ENCODE data around the gene DDX10.

Gene DDX10

DNA sequence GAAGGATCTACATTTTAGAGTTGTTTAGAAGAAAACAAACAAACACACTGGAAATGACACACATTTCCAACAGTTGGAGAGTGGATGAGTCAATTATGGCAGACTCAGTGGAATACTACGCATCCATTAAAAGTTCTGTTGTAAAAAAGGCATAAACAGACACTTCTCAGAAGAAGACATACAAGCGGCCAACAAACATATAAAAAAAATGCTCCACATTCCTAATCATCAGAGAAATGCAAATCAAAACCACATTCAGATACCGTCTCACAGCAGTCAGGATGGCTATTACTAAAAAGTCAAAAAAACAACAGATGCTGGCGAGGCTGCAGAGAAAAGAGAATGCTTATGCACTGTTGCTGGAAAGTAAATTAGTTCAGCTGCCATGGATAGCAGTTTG lies 298.2 kb downstream of the DDX10 start:
- H3K27ac ChIP-seq, result no peak overlapping the region
- H3K27me3 ChIP-seq, result no peaks in the 10 kb centered on the region
- peaks cover 4 to 6% of the 10 kb centered on the region in 2 experiments for H3K4me1 ChIP-seq (ENCODE audit: control insufficient read depth in 1 of 2, insufficient read depth in 1 of 2, low read depth in 1 of 2, low read length in 1 of 2)
- no peak overlapping the region for H3K4me3 ChIP-seq (ENCODE audit: low read depth in 1 of 2, low read length in 1 of 2)
- H3K36me3 ChIP-seq, result no peaks in the 10 kb centered on the region
- TF ChIP-seq, protein P1, sequence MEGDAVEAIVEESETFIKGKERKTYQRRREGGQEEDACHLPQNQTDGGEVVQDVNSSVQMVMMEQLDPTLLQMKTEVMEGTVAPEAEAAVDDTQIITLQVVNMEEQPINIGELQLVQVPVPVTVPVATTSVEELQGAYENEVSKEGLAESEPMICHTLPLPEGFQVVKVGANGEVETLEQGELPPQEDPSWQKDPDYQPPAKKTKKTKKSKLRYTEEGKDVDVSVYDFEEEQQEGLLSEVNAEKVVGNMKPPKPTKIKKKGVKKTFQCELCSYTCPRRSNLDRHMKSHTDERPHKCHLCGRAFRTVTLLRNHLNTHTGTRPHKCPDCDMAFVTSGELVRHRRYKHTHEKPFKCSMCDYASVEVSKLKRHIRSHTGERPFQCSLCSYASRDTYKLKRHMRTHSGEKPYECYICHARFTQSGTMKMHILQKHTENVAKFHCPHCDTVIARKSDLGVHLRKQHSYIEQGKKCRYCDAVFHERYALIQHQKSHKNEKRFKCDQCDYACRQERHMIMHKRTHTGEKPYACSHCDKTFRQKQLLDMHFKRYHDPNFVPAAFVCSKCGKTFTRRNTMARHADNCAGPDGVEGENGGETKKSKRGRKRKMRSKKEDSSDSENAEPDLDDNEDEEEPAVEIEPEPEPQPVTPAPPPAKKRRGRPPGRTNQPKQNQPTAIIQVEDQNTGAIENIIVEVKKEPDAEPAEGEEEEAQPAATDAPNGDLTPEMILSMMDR (IDR thresholded peaks at IDR 0.05), result no peak
- H3K9me3 ChIP-seq, result no peaks in the 10 kb centered on the region

DNA sequence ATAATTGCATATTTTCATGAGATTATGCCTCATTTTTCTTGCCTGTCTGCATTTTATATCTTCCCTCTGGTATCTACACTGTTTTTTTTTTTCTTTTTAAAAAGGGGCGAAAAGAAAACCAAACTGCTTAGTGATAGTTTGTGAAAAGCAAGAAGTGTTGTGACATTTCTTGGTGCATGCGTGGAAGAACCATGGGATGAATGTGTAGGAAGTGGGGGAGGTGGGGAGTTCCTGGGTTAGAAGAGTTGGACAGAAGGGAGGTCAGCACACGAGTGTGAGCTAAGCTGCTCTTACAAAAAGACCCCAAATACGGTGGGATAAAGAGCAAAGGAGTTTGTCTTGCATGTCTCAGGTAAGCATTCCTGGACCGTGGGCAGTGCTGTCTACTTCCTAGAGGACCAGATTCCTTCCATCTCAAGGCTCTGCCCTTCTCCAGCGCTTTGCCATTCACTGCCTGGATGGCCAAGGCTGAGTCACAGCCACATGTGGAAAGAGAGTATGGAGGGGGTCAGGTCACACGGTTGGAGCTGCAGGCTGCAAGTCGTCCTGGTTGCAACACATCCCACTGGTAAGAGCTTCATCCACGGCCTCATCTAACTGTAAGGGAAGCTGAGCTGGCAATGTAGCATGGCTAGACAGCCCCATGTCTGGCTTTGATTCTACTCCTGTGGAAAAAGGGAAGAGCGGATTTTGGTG lies 300.6 kb downstream of the DDX10 start:
- TF ChIP-seq, protein P1 (IDR thresholded peaks at IDR 0.05), result no peak
- no peaks in the 10 kb centered on the region for H3K27me3 ChIP-seq
- H3K9me3 ChIP-seq, result no peaks in the 10 kb centered on the region
- H3K4me3 ChIP-seq (ENCODE audit: low read depth in 1 of 2, low read length in 1 of 2), result no peak overlapping the region
- no peaks in the 10 kb centered on the region for H3K36me3 ChIP-seq
- H3K27ac ChIP-seq, result no peak overlapping the region
- peaks cover 4 to 6% of the 10 kb centered on the region in 2 experiments for H3K4me1 ChIP-seq (ENCODE audit: control insufficient read depth in 1 of 2, insufficient read depth in 1 of 2, low read depth in 1 of 2, low read length in 1 of 2)

DNA sequence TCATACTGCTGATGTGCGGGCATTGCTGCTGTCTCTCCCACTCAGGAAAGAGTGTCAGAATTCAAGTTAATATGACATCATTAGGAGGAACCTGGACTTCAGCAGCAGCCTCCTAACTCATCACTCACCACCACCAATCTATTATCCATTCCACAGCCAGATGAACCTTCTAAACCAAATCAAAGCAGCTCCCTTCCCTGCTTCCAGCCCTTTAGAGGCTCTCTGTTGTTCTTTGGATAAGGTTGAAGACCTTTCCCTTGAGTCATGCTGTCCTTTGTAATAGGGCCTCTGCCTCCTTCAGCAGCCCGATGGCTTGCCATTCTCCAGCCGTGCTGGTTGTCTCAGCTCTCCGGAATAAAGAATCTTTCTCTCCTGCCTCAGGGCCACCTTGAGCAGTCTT lies 301.3 kb downstream of the DDX10 start:
- Histone ChIP-seq H3K4me1 (ENCODE audit: control insufficient read depth in 1 of 2, insufficient read depth in 1 of 2, low read depth in 1 of 2, low read length in 1 of 2) (peaks cover 4 to 6% of the 10 kb centered on the region in 2 experiments), H3K4me3 (ENCODE audit: low read depth in 1 of 2, low read length in 1 of 2) (no peak overlapping the region), H3K27me3 (no peaks in the 10 kb centered on the region), H3K27ac (no peak overlapping the region), H3K36me3 (no peaks in the 10 kb centered on the region), H3K9me3 (no peaks in the 10 kb centered on the region)
- TF ChIP-seq, protein P1 (IDR thresholded peaks at IDR 0.05), result no peak

DNA sequence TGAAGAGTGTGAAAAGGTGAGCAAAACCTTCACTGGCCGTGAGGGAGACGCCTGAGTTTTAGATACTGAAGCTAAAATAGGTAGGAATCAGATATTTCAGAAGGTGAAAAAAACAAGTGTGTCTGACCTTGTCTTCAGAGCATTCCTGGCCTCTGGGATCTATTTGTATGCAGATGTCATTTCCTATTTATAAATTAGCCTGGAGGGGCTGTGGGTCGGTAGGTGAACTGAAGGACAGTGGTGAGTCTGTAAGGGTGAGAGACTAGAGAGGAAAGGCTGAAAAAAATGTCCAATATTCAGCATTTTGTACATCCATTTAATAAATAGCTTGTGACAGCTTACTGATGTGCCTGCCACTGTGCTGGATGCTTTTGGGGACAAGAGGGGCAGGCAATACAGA lies 302.1 kb downstream of the DDX10 start:
- H3K9me3 ChIP-seq, result no peaks in the 10 kb centered on the region
- no peaks in the 10 kb centered on the region for H3K36me3 ChIP-seq
- peaks cover 4 to 6% of the 10 kb centered on the region in 2 experiments for H3K4me1 ChIP-seq (ENCODE audit: control insufficient read depth in 1 of 2, insufficient read depth in 1 of 2, low read depth in 1 of 2, low read length in 1 of 2)
- H3K27ac ChIP-seq, result no peak overlapping the region
- H3K27me3 ChIP-seq, result no peaks in the 10 kb centered on the region
- TF ChIP-seq, protein P1 (IDR thresholded peaks at IDR 0.05), result no peak
- H3K4me3 ChIP-seq (ENCODE audit: low read depth in 1 of 2, low read length in 1 of 2), result no peak overlapping the region

DNA sequence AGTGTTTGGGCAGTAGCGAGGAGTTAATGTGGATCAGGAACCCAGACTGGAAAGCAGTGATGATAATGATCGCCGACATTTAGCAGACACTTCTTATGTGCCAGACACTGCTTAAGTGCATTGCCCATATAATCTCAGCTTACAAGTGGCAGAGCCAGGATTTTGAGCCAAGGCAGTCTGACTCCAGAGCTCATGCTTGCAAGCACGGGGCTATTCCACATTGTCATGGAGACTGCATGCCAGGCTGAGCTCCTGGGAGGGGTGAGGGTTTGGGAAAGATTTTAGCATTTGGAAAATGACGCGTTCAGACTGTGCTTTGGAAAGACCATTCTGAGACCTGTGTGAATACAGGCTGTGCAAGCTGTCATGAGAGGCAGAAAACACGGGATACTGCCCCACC lies 302.7 kb downstream of the DDX10 start:
- no peak overlapping the region for H3K27ac ChIP-seq
- H3K9me3 ChIP-seq, result no peaks in the 10 kb centered on the region
- H3K27me3 ChIP-seq, result no peaks in the 10 kb centered on the region
- H3K4me1 ChIP-seq (ENCODE audit: control insufficient read depth in 1 of 2, insufficient read depth in 1 of 2, low read depth in 1 of 2, low read length in 1 of 2), result peaks cover 4 to 6% of the 10 kb centered on the region in 2 experiments
- no peak overlapping the region for H3K4me3 ChIP-seq (ENCODE audit: low read depth in 1 of 2, low read length in 1 of 2)
- no peaks in the 10 kb centered on the region for H3K36me3 ChIP-seq
- TF ChIP-seq, protein P1 (IDR thresholded peaks at IDR 0.05), result no peak
